Neural cell (in vitro differentiated cells): ENCODE measurements around the gene FOLR2. TPM values are rescaled to one million over a fixed set of nuclear protein-coding genes. Genes with fewer than 3 reads are reported as not detected.

Experiments used
- H2AFZ ChIP-seq: fragments of 200-600, 300-800 bp; sonication (generic), shearing (Covaris generic); 2 replicates; pipeline ENCODE4 v1.6.0; 2014; ENCODE audit warnings: low read depth, mild to moderate bottlenecking, antibody characterized with exemption, low read length, moderate library complexity
- H3F3A ChIP-seq: fragments of 200-600 bp; shearing (Covaris generic); 2 replicates; pipeline ENCODE4 v1.6.1; 2016; ENCODE audit warnings: mild to moderate bottlenecking, moderate library complexity, mixed read lengths, antibody characterized with exemption, low read length; ENCODE audit not compliant: insufficient read depth, poor library complexity, severe bottlenecking
- H3K27ac ChIP-seq: fragments of 200-600, 300-800 bp; sonication (generic), shearing (Covaris generic); 2 replicates; pipeline ENCODE4 v1.5.1; 2014; ENCODE audit warnings: mild to moderate bottlenecking, low read length, moderate library complexity
- H3K27me3 ChIP-seq: fragments of 300-800, 200-600 bp; sonication (generic), shearing (Covaris generic); 2 replicates; pipeline ENCODE4 v1.6.0; 2014; ENCODE audit warnings: mild to moderate bottlenecking, low read depth, low read length, moderate library complexity; ENCODE audit not compliant: insufficient read depth
- H3K36me3 ChIP-seq: fragments of 300-800, 200-600 bp; sonication (generic), shearing (Covaris generic); 2 replicates; pipeline ENCODE4 v1.5.1; 2014; ENCODE audit warnings: mild to moderate bottlenecking, antibody characterized with exemption, low read length, moderate library complexity; ENCODE audit not compliant: insufficient read depth
- H3K4me2 ChIP-seq: fragments of 300-800, 200-600 bp; sonication (generic), shearing (Covaris generic); 2 replicates; pipeline ENCODE4 v1.6.0; 2014; ENCODE audit warnings: mild to moderate bottlenecking, low read length
- H3K4me3 ChIP-seq: fragments of 300-800, 200-600 bp; sonication (generic), shearing (Covaris generic); 2 replicates; pipeline ENCODE4 v1.5.1; 2014; ENCODE audit warnings: mild to moderate bottlenecking, low read length, moderate library complexity
- H3K79me2 ChIP-seq: fragments of 200-600 bp; shearing (Covaris generic); replicated peaks from 2 replicates; pipeline ENCODE4 v1.6.0; 2014; ENCODE audit warnings: mild to moderate bottlenecking, low read length, moderate library complexity; ENCODE audit not compliant: insufficient read depth
- H3K9ac ChIP-seq: fragments of 300-800, 200-600 bp; sonication (generic), shearing (Covaris generic); 2 replicates; pipeline ENCODE4 v1.6.1; 2016; ENCODE audit warnings: mild to moderate bottlenecking, low read length, mixed read lengths
- H3K9me2 ChIP-seq: fragments of 200-600 bp; shearing (Covaris generic); 2 replicates; pipeline ENCODE4 v1.6.1; 2016; ENCODE audit warnings: mild to moderate bottlenecking, low read length, mixed read lengths; ENCODE audit not compliant: insufficient read depth
- H3K9me3 ChIP-seq: fragments of 200-600, 300-800 bp; sonication (generic), shearing (Covaris generic); 2 replicates; pipeline ENCODE4 v1.6.1; 2016; ENCODE audit warnings: mild to moderate bottlenecking, mixed run types, low read length, moderate library complexity, mixed read lengths
- H4K20me1 ChIP-seq: fragments of 200-600 bp; shearing (Covaris generic); 2 replicates; pipeline ENCODE4 v1.6.1; 2016; ENCODE audit warnings: mild to moderate bottlenecking, mixed run types; ENCODE audit not compliant: insufficient read depth
- EP300 ChIP-seq: fragments of 450-650 bp; conservative IDR thresholded peaks from 2 replicates; pipeline ENCODE4 v1.6.1; 2014; ENCODE audit warnings: antibody characterized with exemption, mild to moderate bottlenecking, moderate library complexity; ENCODE audit not compliant: poor library complexity, severe bottlenecking
- EZH2 ChIP-seq: fragments of 200-600, 300-800 bp; shearing (Covaris generic), sonication (generic); IDR thresholded peaks from 2 replicates; pipeline ENCODE4 v1.6.1; 2014; ENCODE audit warnings: antibody characterized with exemption, low read length, borderline replicate concordance, mild to moderate bottlenecking; ENCODE audit not compliant: insufficient read depth, poor library complexity, severe bottlenecking
- MXI1 ChIP-seq: fragments of 450-650 bp; conservative IDR thresholded peaks from 2 replicates; pipeline ENCODE4 v1.6.1; 2014; ENCODE audit warnings: antibody characterized with exemption, mild to moderate bottlenecking; ENCODE audit not compliant: poor library complexity, severe bottlenecking
- POLR2AphosphoS5 ChIP-seq: IDR thresholded peaks from 2 replicates; pipeline ENCODE4 v1.6.1; 2012
- RAD21 ChIP-seq: fragments of 450-650 bp; conservative IDR thresholded peaks from 2 replicates; pipeline ENCODE4 v1.6.1; 2014; ENCODE audit warnings: antibody characterized with exemption, mild to moderate bottlenecking, moderate library complexity
- SMC3 ChIP-seq: fragments of 450-650 bp; conservative IDR thresholded peaks from 2 replicates; pipeline ENCODE4 v1.6.1; 2014; ENCODE audit warnings: antibody characterized with exemption, mild to moderate bottlenecking, moderate library complexity; ENCODE audit not compliant: poor library complexity
- TAF1 ChIP-seq: IDR thresholded peaks from 2 replicates; pipeline ENCODE4 v1.6.1; 2012; ENCODE audit warnings: low read depth
- polyA plus RNA-seq: library from polyadenylated mRNA; depleted of rRNA; stranded (reverse); fragments of >200 nt; gene quantifications from 2 replicates; pipeline ENCODE4 v1.2.3, GENCODE V29; 2014
- TF ChIP-seq, protein P1 (sequence below): IDR thresholded peaks from 2 replicates; pipeline ENCODE4 v1.6.1; 2012; ENCODE audit warnings: borderline replicate concordance
- TF ChIP-seq, protein P2 (sequence below): fragments of 450-650 bp; IDR thresholded peaks from 2 replicates; pipeline ENCODE4 v1.5.1; 2014; ENCODE audit warnings: antibody characterized with exemption, mild to moderate bottlenecking, moderate library complexity; ENCODE audit not compliant: poor library complexity, severe bottlenecking

Gene FOLR2
- polyA plus RNA-seq, 1 donor from 2014 or later = not detected

DNA sequence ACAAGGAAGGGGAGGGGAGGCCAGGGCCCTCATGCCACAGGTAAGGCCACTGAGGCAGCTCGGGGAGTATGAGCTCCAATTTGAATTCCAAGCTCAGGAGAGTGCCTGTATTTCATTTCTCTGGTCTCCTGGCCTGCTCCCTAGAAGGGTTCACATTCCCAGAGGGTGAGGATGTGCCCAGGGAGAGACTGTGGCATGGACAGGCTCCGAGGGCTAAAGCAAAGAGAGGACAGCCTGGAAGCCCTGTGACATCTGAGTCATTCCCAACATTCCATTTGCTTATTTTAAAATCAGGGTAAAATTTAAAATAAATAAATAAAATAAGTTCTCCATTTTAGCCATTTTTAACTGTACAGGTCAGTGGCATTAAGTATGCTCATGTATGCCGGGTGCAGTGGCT is 43.3 kb upstream of the FOLR2 start:
- Histone ChIP-seq H3K27ac (no peak overlapping the region), H3K4me2 (no peak overlapping the region), H3K9me2 (no peaks in the 10 kb centered on the region), H2AFZ (no peak overlapping the region), H3K4me3 (no peak overlapping the region), H3K36me3 (no peaks in the 10 kb centered on the region), H3K9ac (no peak overlapping the region), H3K27me3 (no peaks in the 10 kb centered on the region), H3K79me2 (no peaks in the 10 kb centered on the region), H3K9me3 (no peaks in the 10 kb centered on the region), H3F3A (no peaks in the 10 kb centered on the region), H4K20me1 (no peaks in the 10 kb centered on the region)
- TF ChIP-seq POLR2AphosphoS5 (no peak), RAD21 (no peak), TAF1 (no peak), MXI1 (no peak), EP300 (no peak)
- TF ChIP-seq, protein P1, sequence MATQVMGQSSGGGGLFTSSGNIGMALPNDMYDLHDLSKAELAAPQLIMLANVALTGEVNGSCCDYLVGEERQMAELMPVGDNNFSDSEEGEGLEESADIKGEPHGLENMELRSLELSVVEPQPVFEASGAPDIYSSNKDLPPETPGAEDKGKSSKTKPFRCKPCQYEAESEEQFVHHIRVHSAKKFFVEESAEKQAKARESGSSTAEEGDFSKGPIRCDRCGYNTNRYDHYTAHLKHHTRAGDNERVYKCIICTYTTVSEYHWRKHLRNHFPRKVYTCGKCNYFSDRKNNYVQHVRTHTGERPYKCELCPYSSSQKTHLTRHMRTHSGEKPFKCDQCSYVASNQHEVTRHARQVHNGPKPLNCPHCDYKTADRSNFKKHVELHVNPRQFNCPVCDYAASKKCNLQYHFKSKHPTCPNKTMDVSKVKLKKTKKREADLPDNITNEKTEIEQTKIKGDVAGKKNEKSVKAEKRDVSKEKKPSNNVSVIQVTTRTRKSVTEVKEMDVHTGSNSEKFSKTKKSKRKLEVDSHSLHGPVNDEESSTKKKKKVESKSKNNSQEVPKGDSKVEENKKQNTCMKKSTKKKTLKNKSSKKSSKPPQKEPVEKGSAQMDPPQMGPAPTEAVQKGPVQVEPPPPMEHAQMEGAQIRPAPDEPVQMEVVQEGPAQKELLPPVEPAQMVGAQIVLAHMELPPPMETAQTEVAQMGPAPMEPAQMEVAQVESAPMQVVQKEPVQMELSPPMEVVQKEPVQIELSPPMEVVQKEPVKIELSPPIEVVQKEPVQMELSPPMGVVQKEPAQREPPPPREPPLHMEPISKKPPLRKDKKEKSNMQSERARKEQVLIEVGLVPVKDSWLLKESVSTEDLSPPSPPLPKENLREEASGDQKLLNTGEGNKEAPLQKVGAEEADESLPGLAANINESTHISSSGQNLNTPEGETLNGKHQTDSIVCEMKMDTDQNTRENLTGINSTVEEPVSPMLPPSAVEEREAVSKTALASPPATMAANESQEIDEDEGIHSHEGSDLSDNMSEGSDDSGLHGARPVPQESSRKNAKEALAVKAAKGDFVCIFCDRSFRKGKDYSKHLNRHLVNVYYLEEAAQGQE = no peak

DNA sequence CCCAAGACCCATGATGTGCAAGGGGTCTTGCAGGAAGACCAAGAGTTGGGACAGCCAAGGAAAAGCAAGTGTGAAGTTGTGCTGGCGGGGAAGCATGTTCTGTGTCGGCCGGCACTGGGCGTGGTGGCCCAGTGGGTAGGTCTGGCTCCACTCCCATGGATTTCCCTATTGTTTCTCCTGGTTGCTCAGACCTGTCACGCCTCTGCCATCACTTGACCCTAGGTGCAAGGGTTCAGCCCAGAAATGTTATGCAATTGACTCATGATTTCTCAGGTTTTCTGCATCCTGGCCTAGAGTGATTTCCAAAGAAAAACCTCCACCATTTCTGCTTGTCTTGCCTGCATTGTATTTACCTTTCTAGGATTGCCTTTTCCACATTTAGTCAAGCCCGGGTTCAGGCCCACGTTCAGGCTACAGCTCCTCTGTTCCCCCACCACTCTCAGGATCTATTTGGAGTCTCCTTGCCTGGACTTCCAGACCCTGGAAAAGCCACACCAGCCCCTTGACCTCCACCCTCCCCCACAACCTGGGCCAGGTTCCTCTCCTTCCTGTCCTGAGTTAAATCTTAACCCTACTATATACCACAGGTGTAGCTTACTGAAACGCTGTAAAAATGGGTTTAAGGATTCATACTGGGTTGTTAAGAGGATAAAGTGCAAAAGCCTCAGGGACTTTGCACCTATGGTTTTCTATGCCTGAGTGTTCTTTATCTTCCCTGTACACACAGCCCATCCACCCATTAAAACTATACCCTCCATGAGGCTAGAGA is 42.1 kb upstream of the FOLR2 start:
- Histone ChIP-seq H3F3A (no peaks in the 10 kb centered on the region), H3K9me2 (no peaks in the 10 kb centered on the region), H3K9me3 (no peaks in the 10 kb centered on the region), H3K36me3 (no peaks in the 10 kb centered on the region), H3K79me2 (no peaks in the 10 kb centered on the region), H4K20me1 (no peaks in the 10 kb centered on the region), H3K4me3 (no peak overlapping the region), H3K27me3 (no peaks in the 10 kb centered on the region), H3K9ac (no peak overlapping the region), H3K4me2 (no peak overlapping the region), H3K27ac (no peak overlapping the region), H2AFZ (no peak overlapping the region)
- TF ChIP-seq EZH2 (no peak), TAF1 (no peak), MXI1 (no peak), SMC3 (no peak), POLR2AphosphoS5 (no peak), EP300 (no peak), RAD21 (no peak)
- TF ChIP-seq, protein P1 = no peak
- TF ChIP-seq, protein P2, sequence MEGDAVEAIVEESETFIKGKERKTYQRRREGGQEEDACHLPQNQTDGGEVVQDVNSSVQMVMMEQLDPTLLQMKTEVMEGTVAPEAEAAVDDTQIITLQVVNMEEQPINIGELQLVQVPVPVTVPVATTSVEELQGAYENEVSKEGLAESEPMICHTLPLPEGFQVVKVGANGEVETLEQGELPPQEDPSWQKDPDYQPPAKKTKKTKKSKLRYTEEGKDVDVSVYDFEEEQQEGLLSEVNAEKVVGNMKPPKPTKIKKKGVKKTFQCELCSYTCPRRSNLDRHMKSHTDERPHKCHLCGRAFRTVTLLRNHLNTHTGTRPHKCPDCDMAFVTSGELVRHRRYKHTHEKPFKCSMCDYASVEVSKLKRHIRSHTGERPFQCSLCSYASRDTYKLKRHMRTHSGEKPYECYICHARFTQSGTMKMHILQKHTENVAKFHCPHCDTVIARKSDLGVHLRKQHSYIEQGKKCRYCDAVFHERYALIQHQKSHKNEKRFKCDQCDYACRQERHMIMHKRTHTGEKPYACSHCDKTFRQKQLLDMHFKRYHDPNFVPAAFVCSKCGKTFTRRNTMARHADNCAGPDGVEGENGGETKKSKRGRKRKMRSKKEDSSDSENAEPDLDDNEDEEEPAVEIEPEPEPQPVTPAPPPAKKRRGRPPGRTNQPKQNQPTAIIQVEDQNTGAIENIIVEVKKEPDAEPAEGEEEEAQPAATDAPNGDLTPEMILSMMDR = no peak
